Measurements from ENCODE around the gene NAT16. TPM values are rescaled to one million over a fixed set of nuclear protein-coding genes. Genes with fewer than 3 reads are reported as not detected.
A peak's percentile ranks its signal among the peaks of the same experiment; 100 is the strongest.

Gene NAT16
- total and polyA plus RNA-seq, 2 of the 13 experiments (the other 11 are each of a cell fraction or from before 2014, with no cell fraction given), result 0.04 TPM; not detected in 1

DNA sequence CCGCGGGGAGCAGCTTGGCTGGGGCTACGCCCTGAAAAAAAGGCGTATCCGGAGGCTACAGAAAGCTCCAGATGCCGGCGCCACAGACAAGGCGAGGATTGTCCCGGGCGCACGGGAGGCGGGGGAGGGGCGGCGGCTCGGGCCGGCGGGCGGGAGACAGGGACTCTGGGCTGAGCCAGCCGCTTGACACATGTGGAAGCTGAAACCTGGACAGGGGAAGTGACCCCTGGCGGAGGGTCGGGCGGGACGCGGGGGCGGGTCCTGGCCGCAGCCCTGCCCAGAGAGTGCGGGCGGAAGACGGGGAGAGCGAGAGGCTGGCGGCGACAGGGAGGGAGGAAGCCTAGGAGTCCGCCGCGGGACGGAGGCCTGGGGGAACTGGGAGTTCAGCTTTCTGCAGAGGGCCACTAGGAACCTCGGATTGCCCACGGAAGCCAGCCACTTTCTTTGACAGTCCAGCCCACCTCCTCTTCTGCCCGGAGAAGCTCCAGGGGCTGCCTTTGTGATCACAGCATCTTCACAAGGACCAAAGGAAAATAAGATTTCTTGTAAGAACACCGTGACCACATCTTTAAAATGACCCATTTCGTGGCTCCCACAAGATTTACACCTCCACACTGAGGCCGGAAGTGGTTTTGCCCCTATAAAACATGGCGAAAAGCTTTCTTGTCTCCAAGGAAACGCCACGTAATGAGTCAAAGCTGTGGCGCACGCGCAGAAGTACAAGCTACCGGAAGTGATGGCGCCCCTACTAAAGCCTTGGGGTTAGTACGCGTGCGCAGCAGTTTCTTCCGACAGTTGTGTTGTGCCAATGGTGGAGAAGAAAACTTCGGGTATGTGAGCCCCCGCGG lies 37.5 kb upstream of the NAT16 start, which contains the start of the genes PLOD3 and ZNHIT1 (continued):
- TF ChIP-seq, protein P1, sequence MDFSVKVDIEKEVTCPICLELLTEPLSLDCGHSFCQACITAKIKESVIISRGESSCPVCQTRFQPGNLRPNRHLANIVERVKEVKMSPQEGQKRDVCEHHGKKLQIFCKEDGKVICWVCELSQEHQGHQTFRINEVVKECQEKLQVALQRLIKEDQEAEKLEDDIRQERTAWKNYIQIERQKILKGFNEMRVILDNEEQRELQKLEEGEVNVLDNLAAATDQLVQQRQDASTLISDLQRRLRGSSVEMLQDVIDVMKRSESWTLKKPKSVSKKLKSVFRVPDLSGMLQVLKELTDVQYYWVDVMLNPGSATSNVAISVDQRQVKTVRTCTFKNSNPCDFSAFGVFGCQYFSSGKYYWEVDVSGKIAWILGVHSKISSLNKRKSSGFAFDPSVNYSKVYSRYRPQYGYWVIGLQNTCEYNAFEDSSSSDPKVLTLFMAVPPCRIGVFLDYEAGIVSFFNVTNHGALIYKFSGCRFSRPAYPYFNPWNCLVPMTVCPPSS (IDR thresholded peaks at IDR 0.05), result no peak
- TF ChIP-seq ZNF788 (CRISPR knock-in tag; IDR thresholded peaks at IDR 0.05; ENCODE audit: borderline replicate concordance) (peak; percentile 53; the same call in 1 of the 2 replicates), RCOR2 (CRISPR knock-in tag; IDR thresholded peaks at IDR 0.05) (no peak), RFXAP (CRISPR knock-in tag; IDR thresholded peaks at IDR 0.05; ENCODE audit: borderline replicate concordance) (peak; percentile 47; the same call in 1 of the 2 replicates), RAD21 (CRISPR knock-in tag; IDR thresholded peaks at IDR 0.05) (0 out of 2 replicates have a peak, but pooled peaks have one; percentile 24), ZNF644 (CRISPR knock-in tag; IDR thresholded peaks at IDR 0.05; ENCODE audit: low read depth) (no peak), ZNF260 (CRISPR knock-in tag; IDR thresholded peaks at IDR 0.05; ENCODE audit: borderline replicate concordance, low read depth) (no peak), ZNF577 (CRISPR knock-in tag; IDR thresholded peaks at IDR 0.05; ENCODE audit: borderline replicate concordance, low read depth) (no peak), U2AF2 (IDR thresholded peaks at IDR 0.05; ENCODE audit: low read depth, low read length) (0 out of 2 replicates have a peak, but pooled peaks have one; percentile 63), SMYD3 (CRISPR knock-in tag; IDR thresholded peaks at IDR 0.05) (no peak), ZNF879 (CRISPR knock-in tag; IDR thresholded peaks at IDR 0.05) (no peak), ZNF317 (CRISPR knock-in tag; IDR thresholded peaks at IDR 0.05) (peak; percentile 35; the same call in 1 of the 2 replicates), SP2 (CRISPR knock-in tag; IDR thresholded peaks at IDR 0.05) (peak; percentile 25; the same call in 1 of the 2 replicates), ZNF660 (CRISPR knock-in tag; IDR thresholded peaks at IDR 0.05; ENCODE audit: borderline replicate concordance, low read depth) (no peak), ZNF619 (CRISPR knock-in tag; IDR thresholded peaks at IDR 0.05) (no peak), ZFP1 (CRISPR knock-in tag; IDR thresholded peaks at IDR 0.05) (no peak), SOX6 (IDR thresholded peaks at IDR 0.05) (no peak), SOX6 (CRISPR knock-in tag; IDR thresholded peaks at IDR 0.05) (peak; percentile 61), MED8 (CRISPR knock-in tag; IDR thresholded peaks at IDR 0.05; ENCODE audit: insufficient replicate concordance) (no peak), ZNF468 (CRISPR knock-in tag; IDR thresholded peaks at IDR 0.05) (0 out of 2 replicates have a peak, but pooled peaks have one; percentile 12), MBNL3 (CRISPR knock-in tag; conservative IDR thresholded peaks at IDR 0.05) (no peak), SAFB2 (CRISPR knock-in tag; IDR thresholded peaks at IDR 0.05; ENCODE audit: borderline replicate concordance, low read depth) (peak; percentile 11; the same call in 1 of the 2 replicates), ZNF605 (CRISPR knock-in tag; IDR thresholded peaks at IDR 0.05) (peak; percentile 24; the same call in 1 of the 2 replicates), MATR3 (CRISPR knock-in tag; IDR thresholded peaks at IDR 0.05) (no peak)
- TF ChIP-seq, protein P2, sequence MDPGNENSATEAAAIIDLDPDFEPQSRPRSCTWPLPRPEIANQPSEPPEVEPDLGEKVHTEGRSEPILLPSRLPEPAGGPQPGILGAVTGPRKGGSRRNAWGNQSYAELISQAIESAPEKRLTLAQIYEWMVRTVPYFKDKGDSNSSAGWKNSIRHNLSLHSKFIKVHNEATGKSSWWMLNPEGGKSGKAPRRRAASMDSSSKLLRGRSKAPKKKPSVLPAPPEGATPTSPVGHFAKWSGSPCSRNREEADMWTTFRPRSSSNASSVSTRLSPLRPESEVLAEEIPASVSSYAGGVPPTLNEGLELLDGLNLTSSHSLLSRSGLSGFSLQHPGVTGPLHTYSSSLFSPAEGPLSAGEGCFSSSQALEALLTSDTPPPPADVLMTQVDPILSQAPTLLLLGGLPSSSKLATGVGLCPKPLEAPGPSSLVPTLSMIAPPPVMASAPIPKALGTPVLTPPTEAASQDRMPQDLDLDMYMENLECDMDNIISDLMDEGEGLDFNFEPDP (CRISPR knock-in tag; conservative IDR thresholded peaks at IDR 0.05), result 0 out of 2 replicates have a peak, but pooled peaks have one; percentile 6
- TF ChIP-seq, protein P3, sequence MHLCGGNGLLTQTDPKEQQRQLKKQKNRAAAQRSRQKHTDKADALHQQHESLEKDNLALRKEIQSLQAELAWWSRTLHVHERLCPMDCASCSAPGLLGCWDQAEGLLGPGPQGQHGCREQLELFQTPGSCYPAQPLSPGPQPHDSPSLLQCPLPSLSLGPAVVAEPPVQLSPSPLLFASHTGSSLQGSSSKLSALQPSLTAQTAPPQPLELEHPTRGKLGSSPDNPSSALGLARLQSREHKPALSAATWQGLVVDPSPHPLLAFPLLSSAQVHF (CRISPR knock-in tag; IDR thresholded peaks at IDR 0.05), result no peak
- TF ChIP-seq, protein P4, sequence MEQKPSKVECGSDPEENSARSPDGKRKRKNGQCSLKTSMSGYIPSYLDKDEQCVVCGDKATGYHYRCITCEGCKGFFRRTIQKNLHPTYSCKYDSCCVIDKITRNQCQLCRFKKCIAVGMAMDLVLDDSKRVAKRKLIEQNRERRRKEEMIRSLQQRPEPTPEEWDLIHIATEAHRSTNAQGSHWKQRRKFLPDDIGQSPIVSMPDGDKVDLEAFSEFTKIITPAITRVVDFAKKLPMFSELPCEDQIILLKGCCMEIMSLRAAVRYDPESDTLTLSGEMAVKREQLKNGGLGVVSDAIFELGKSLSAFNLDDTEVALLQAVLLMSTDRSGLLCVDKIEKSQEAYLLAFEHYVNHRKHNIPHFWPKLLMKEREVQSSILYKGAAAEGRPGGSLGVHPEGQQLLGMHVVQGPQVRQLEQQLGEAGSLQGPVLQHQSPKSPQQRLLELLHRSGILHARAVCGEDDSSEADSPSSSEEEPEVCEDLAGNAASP (CRISPR knock-in tag; IDR thresholded peaks at IDR 0.05; ENCODE audit: borderline replicate concordance), result peak; percentile 39; the same call in 1 of the 2 replicates
